NCI-H2081 (cell line): ENCODE results near the gene FRZB.
"Not testable (repeated sequence)": the region's sequence is repeated elsewhere in the genome, so short reads cannot be mapped to it uniquely, and the experiment has no call there.

Source experiments
- DNase-seq, 2 experiments: peaks; one replicate each; lab custom pipeline; 2025; lab: John Stamatoyannopoulos, UW

The FRZB gene

DNA sequence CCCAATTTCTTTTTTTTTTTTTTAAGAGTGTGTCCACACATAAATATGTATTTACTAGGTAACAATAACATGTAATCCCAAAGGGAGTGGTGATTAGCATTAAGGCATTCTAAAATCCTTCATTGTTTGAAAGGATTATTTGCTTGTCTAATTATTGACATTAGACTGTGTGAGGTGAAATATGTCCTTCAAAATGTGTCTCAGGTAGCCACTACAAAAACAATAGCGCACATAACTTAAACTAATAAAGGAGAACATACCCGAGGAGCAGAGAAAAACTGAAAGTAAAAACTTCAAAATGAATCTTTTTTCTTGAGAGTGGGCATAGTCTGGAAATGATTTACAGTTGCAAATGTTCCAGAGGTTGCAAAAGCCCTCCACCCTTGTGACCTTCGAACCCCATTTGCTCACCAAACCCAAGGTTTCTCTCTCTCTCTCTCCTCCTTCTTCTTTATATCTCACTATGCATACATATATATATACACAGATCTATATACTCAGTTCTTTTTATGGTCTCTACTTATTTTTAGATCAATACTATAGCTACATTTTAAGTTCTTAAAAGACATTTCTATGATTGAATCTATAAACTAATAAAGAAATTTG lies 24.4 kb upstream of the FRZB start:
- DNase-seq = no peak

DNA sequence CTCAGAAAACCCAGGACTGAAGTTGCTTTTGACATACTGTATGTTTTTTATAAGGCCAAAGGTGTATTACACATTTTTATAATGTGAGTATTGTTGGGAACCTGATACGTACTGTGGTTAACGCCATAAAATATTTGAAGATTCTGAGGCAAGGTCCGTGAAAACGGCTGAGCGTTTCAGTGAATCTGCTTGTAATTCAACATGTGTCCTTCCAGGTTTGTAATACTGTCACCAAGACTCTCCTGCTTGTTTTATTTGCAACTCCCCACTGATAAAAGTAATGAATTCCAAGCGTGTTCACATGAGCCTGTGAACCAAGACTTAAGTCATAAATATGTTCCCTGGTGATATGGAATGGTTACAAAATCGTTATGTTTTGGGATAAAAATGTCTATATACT lies 23.9 kb upstream of the FRZB start:
- no peak for DNase-seq

DNA sequence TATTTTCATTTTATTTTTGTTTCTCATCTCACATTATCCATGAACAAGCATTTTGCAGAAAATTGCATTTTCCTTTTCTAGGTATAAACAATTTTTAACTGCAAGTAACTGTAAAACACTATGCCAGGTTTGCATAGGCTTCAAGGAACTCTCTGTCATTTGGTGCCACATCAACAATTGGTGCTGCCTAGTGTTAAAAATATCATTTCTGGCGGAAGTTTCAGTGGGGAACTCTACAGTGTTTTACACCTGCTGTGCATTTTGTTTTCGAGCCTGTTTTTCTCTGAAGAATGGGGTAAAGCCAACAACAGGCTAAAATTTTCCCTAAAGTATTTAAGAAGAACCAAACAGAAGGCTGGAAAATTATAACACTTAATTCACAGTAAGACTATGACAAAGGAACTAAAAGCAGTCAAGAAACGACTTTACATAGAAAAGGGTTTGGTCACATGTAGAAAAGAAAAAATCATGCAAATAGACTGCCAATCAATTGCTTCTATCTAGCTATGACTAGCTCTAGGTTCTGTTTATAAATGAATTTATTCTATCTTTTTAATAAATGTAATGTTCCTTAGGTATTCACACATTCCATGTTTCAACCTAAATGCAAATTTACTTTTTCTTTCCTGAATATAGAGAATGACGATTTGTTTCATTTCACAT lies 21.4 kb upstream of the FRZB start:
- no peak for DNase-seq

DNA sequence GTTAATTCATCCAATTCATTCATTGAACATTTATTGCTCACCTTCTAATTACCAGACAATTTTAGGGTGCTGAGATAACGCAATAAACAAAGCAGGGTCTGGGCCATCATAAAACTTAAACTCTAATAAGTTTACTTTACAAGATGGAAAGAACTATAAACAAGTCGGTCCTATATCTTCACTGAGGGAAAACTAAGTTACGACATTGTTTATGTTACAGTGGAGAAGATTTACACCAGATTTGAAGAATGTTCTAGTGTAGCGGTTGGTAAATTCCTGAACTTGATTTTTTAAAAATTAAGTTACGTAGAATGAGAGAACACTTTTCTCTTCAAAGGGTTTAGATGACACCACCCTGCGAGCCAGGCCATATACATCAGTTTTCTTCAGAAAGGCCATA lies 20.7 kb upstream of the FRZB start:
- no peak for DNase-seq

DNA sequence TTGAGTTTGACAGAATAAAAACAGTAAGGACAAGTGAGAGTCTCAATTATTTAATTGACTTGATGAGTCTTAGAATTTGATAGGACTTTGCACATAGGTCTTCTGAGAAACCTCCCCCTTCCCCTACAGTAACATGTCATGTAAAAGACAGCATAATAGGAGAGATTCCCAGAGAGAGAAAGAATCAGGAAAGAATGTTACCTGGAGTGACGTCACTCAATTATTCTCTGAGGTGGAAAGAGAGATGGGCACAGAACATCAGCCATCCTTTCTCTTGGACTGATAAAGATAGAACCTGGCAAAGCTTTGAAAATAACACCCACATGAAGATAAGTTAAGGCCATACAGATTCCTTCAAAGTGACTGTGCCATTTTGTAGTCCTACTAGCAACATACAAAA lies 19.3 kb upstream of the FRZB start:
- DNase-seq = no peak

DNA sequence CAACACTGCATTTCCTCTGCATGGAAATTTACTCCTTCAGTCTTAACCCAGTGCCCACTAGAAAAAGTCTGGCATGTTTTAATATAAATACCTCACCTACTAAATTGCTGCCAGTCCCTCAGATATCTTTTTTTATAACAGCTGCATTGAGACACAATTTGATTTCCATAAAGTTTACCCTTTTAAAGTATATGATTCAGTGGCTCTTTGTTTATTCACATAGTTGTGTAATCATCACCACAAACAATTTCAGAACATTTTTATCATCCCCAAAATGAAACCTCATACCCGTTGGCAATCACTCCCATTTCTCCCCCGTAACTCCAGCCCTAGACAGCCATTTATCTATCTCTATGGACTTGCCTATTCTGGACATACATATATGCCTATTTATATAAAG lies 17.0 kb upstream of the FRZB start:
- DNase-seq = no peak

DNA sequence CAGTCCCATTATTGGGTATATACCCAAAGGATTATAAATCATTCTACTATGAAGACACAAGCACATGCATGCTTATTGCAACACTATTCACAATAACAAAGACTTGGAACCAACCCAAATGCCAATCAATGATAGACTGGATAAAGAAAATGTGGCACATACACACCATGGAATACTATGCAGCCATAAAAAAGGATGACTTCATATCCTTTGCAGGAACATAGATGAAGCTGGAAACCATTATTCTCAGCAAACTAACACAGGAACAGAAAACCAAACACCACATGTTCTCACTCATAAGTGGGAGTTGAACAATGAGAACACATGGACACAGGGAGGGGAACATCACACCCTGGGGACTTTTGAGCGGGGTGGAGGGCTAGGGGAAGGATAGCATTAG lies 13.7 kb upstream of the FRZB start:
- DNase-seq = not testable (repeated sequence)

DNA sequence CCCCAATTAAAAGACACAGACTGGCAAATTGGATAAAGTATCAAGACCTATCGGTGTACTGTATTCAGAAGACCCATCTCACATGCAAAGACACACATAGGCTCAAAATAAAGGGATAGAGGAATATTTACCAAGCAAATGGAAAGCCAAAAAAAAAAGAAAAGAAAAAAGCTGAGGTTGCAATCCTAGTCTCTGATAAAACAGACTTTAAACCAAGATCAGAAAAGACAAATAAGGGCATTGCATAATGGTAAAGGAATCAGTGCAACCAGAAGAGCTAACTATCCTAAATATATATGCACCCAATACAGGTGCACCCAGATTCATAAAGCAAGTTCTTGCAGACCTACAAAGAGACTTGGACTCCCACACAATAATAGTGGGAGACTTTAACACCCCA lies 10.2 kb upstream of the FRZB start:
- DNase-seq = not testable (repeated sequence)

DNA sequence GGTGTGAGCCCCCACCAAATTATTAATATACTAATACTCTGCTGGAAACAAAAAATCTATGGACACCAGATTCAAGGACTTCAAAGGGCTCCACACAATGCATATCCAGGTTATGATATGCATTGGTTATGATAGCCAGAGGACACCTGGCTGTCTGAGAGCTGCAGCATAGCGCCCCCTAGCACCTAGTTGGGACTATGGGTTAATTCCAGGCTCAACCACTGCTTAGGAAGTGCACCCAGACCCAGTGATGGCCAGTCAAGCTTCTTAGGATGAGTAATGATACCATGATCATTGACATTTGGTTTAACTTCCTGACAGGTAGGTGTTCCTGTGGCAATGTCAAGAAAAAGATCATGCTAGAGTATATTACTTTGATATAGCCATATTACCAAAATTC lies 3.8 kb upstream of the FRZB start:
- DNase-seq = peak in 1 of 2 experiments; percentile 30

DNA sequence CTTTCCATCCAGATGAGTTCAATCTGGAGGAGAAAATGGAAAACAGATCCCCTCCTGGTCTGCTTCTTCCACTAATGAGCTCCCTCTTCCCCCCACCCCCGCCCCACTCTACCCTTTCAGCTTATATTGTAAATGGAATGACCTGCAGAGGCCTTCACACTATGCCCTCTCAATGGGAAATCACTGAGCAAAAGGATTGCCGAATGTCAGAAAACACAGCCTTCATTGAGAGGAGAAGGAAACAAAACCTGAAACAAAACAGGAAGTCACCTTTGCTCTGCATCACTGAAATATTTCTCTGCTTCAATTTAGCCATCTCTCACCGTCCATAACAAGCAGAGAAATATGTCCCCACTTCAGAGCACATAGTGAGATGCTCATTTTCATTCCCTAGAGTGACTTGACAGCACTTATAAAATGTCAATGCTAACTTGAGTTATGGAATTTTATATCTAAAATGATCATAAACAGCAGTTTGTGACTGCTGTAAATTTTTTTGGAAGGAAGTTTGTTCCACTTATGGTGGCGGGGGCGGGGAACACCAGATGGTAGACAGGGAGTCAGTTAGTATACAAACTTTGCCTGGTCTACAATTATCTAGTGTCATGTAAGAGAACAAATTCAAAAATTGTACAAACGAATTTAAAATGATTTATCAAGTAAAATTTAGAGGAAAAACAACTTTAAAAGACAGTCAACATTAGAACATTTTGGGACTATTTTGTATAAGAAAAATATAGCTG lies 1.8 kb upstream of the FRZB start:
- no peak for DNase-seq

DNA sequence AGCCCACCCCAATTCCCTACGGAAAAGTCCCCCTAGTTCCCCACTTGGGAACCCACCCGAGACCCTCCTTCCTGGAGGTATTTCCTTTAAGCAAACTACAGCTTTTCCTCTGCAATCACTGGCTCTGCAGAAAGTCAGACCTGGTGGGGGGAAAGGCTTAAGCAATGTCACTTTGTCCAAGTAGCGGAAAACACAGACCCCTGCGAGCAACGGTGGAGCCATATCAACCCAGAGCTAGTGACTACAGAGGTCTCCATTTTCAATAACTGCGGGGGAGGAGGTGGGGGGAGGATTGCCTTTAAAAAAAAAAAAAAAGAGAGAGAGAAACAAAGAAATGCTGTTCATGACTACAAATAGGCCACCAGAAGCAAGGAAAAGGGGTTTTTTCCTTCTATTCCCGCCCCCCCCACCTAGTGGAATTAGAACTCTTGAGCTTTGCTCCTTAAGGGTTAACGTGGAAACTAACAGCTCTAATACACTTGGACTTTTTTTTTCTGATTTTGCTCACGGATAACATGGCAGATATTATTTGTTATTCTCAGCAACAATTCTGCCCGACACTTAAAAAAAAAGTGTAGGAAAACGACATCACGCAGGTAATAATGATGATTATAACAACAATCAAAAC lies 1.1 kb upstream of the FRZB start:
- no peak for DNase-seq

DNA sequence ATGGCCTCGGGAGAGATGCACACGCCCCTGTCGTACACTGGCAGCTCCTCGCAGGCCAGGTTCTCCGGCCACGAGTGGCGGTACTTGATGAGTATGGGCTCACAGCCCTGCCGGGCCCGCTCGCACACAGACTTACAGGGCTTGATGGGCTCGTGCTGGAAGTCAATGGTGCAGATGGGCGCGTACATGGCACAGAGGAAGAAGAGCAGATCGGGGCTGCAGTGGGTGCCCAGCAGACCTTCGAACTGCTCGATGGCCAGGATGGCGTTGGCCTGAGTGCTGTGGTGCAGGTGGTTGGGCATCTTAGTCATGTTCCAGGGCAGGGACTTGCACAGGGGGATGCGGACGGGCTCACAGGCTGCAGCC lies 359 bp downstream of the FRZB start:
- no peak for DNase-seq

DNA sequence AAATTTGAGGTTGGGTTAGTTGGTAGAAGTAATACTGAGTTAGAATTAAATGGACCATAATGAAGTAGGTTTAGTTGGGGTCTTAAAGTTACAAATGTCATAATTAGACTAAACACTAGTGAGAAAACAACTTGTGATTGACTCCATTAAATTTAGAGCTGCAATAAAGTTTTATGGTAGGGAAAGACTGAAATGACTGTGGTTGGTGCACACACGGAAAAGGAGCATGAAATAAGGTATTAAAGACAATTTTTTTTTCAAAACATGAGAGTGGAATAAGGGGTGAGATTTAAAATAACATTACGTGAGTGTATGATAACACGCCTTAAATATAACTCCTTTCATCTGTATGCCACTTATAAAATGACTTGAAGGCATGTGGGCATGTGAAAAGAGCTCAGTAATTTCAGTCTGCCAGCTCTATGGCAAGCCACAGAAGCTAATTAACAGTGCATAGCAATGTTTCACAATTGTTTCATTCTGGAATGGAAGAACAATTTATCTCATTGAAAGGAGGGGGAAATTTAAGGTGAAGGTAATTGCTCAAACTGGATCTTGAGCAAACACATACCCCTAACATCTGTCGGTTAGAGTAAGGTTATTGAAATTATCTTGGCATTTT lies 1.4 kb downstream of the FRZB start:
- DNase-seq = no peak

DNA sequence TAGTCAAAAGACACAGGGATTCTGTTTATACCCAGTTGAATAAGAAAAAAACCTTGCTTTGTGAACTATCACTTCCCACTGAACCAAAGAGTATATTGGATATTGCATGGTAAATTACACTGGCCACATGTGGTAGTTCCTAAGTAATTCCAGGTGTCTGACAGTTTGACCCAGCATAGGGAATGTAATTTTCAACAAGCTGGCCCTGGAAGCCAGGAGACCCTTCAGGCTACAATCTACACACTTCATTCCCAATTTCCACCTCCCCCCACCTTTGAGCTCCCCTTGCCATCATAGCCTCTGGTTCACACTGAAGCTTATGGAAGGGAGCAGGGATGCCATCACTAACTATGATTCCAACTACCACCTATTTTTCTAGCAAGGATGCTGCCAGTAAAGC lies 2.8 kb downstream of the FRZB start:
- DNase-seq = no peak

DNA sequence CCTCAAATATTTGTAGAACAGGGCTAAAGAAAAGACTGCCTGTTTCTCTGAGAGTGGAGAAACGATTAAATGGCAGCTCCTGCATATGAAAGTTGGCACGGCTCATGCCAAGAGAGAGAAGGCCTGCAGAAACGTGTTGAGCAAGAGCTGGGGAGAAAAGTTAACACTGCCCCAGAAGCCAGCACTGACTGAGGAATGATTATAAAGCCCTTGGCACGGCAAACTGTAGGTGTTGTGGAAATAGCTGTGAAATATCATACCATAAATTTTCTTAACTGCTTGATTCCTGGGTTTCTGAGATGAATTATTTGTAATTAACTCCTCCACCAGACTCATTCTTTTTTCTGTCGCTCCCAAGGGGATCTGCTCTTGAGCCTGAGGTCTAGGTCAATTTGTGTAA lies 4.3 kb downstream of the FRZB start:
- DNase-seq = no peak

DNA sequence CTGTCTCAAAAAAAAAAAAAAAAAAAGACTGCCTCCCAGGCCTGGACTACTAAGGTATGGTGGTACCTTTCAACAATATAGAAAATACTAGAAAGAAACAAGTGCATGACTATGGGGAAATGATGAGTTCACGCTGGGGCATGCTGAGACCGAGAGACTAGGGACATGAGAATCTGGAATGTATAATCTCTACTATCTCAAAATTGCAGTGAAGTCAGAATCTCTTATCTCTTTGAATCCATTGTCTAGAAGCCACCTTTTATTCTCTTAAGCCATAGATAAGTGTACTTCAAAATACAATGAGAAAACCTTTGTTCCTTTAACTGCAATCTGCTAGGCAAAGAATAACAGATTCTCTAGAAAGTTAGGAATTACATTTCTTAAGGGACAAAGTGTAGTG lies 5.6 kb downstream of the FRZB start:
- DNase-seq = no peak

DNA sequence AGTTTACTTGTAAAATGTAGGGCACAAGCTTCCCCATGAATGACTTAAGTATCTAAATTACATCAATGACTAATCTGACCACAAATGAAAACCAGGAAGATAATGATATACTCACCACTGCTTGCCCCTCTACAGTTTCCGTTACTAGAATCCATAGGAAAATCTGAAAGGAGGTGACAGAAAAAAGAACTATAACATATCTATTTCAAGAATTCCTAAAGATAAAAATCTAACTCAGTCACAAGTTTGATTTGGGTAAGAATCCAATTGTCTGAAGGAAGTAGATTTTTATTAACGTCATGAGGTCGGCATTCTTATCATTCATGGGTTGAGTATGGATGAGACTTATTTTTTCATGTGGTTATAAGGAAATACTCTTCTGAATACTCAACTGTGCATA lies 7.8 kb downstream of the FRZB start:
- no peak for DNase-seq

DNA sequence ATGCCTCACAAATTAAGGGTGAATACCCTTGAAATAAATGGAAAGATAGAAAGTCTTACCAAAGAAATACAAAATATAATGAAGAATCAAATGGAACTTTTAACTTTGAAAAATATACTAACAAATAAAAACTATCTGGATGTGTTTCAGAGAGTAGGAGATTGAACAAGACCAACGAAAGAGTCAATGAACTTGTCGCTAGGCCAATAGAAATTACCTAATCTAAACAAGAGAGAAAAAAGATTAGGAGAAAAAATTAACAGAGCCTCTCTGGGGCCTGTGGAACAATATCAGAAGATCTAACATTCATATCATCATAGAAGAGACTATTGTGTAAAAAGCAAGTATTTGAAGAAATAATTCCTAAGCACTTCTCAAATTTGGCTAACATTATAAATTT lies 11.1 kb downstream of the FRZB start:
- no peak for DNase-seq

DNA sequence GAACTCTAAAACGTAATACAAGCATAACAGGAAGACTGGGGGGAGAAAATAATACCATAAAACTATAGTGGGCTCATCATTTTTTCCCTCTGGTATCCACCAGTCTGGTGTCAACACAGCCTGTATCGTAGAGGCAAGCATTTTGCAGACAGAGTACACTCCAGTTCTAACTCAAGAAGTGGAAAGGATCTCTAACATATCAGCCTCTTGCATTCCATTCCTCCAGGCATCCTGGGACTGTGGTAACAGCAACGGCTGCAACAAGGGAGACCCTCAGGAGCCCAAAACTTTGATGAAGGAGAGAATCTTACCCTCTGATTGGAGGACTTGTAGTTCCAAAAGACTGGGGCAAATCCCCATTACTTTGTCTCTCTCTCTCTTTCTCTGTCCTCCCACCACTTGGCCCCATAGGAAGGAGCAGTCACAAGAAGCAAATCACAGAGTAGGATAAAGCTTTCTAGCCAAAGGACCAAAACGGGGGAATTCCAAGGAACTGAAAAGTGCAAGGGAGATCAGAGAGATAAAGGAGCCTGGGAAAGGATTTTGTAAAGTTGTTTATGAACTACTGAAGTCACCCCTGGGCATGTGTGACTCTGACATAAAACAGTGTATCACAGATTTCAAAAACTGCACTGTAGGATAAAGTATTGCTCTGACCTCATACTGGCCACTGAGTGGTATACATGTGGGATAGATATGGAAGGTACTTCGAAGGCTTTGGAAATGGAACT lies 11.9 kb downstream of the FRZB start:
- DNase-seq = no peak

DNA sequence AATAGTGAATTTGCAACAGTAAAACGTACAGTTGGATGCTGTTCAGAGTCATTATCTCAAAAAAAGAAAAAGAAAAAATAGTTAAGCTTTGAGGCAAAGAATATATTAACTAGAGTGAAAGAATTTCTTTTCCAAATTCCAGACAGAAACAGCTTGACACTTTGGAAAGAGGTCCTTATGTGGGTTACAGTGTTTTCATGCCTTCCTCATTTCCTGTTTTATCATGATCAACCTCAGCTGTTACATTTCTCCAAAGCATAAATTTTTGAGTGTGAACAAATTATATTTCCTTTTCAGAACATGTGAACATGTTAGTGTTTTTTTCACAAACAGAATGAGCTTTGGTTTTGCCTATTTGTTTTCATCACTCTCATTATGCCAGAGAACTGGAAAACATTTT lies 13.6 kb downstream of the FRZB start:
- no peak for DNase-seq

DNA sequence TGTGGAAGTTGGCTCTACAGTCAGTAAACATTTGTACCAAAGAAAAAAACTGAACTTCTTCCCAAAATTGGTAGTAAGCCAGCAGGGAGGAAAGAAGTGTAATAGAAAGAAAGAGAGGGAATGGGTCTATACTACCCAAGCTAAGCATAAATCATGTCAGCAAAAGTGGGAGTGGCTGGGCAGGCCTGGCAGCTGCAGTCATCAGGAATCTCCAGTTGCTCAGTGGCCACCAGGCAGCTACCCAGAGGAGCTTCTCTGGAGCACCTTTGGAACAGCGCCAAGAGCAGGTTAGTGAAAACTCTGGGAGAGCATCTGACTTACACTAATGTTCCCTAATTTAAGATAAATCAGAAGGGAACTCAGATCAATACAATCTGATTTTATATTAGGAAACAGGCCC lies 14.3 kb downstream of the FRZB start:
- DNase-seq = peak in 1 of 2 experiments; percentile 25

DNA sequence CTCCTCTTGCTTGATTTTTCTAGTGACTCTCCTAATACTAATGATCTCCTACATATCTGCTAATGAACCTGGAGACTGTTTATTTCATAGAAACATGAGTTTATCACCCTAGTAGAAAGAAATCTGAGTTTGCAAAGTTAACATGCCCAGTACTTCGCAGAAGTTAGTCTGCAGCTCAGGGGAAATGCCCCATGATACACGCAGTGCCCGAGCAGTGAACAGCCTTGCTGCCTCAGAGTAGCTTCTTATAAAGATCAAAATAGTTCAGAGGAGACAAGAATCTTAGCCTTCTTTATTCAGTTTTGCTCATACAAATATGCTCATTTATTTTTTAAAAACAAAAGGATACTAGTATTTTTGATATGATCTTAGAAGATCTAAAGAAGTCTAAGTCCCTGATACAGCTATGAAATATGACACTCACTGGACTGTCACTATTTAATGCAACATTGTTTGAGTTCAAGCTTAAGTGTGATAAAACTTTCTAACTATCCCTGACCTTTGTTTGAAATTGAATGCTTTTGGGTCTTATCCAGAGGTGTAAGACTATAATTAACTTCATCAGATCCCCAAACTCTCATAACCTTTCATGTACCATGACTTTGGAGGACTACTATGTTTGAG lies 20.5 kb downstream of the FRZB start:
- no peak for DNase-seq
